Trophoblast cell (in vitro differentiated cells and primary cell): ENCODE data around the gene AGXT.
A peak's percentile ranks its signal among the peaks of the same experiment; 100 is the strongest.

Source experiments
- DNase-seq, 2 donors: peaks; one replicate each; pipeline ENCODE4 v3.0.0-alpha.2; 2016
- H2AFZ ChIP-seq: 2 replicates; pipeline ENCODE4 v1.6.1; 2013; ENCODE audit warnings: low read length, moderate library complexity, mild to moderate bottlenecking; ENCODE audit not compliant: insufficient read depth, poor library complexity
- H2AK5ac ChIP-seq: 2 replicates; pipeline ENCODE4 v1.6.1; 2013; ENCODE audit warnings: mild to moderate bottlenecking, low read length
- H2BK120ac ChIP-seq: 2 replicates; pipeline ENCODE4 v1.6.1; 2013; ENCODE audit warnings: low read length, mild to moderate bottlenecking, moderate library complexity; ENCODE audit not compliant: insufficient read depth, poor library complexity
- H2BK12ac ChIP-seq: 2 replicates; pipeline ENCODE4 v1.6.1; 2013; ENCODE audit warnings: mild to moderate bottlenecking, low read length, moderate library complexity
- H2BK5ac ChIP-seq: 2 replicates; pipeline ENCODE4 v1.6.1; 2013; ENCODE audit warnings: low read length, low read depth, moderate library complexity, mild to moderate bottlenecking; ENCODE audit not compliant: poor library complexity
- H3K14ac ChIP-seq: 2 replicates; pipeline ENCODE4 v1.6.1; 2013; ENCODE audit warnings: mild to moderate bottlenecking, low read length
- H3K18ac ChIP-seq: 2 replicates; pipeline ENCODE4 v1.6.1; 2013; ENCODE audit warnings: mild to moderate bottlenecking, low read length
- H3K23ac ChIP-seq: 2 replicates; pipeline ENCODE4 v1.6.1; 2013; ENCODE audit warnings: low read length
- H3K27ac ChIP-seq: 2 replicates; pipeline ENCODE4 v1.5.1; 2013; ENCODE audit warnings: low read depth, mild to moderate bottlenecking, inconsistent platforms, low read length, moderate library complexity
- H3K27me3 ChIP-seq: 2 replicates; pipeline ENCODE4 v1.6.1; 2013; ENCODE audit warnings: inconsistent platforms, mild to moderate bottlenecking, low read length, moderate library complexity; ENCODE audit not compliant: insufficient read depth
- H3K36me3 ChIP-seq, 2 experiments: 1 replicate in 1 of 2; 2 replicates in 1 of 2; pipeline ENCODE4 v1.6.1; 2013; ENCODE audit warnings: low read length in 2 of 2, mild to moderate bottlenecking in 2 of 2, moderate library complexity in 1 of 2; ENCODE audit not compliant: insufficient read depth in 2 of 2, control insufficient read depth in 1 of 2
- H3K4ac ChIP-seq: 2 replicates; pipeline ENCODE4 v1.6.1; 2013; ENCODE audit warnings: low read depth, mild to moderate bottlenecking, low read length, moderate library complexity
- H3K4me1 ChIP-seq, 2 experiments: 1 replicate in 1 of 2; 2 replicates in 1 of 2; pipeline ENCODE4 v1.6.1; 2013; ENCODE audit warnings: low read length in 2 of 2, mild to moderate bottlenecking in 2 of 2, moderate library complexity in 1 of 2; ENCODE audit not compliant: insufficient read depth in 2 of 2, control insufficient read depth in 1 of 2
- H3K4me2 ChIP-seq: 2 replicates; pipeline ENCODE4 v1.6.1; 2013; ENCODE audit warnings: inconsistent platforms, mild to moderate bottlenecking, low read length, moderate library complexity
- H3K4me3 ChIP-seq: 2 replicates; pipeline ENCODE4 v1.5.1; 2013; ENCODE audit warnings: mild to moderate bottlenecking, low read depth, low read length, inconsistent platforms
- H3K79me1 ChIP-seq: one replicate; pipeline ENCODE4 v1.6.1; 2013; ENCODE audit warnings: low read length
- H3K79me2 ChIP-seq: 2 replicates; pipeline ENCODE4 v1.6.1; 2013; ENCODE audit warnings: low read length, mild to moderate bottlenecking; ENCODE audit not compliant: control insufficient read depth, insufficient read depth, poor library complexity
- H3K9ac ChIP-seq: 2 replicates; pipeline ENCODE4 v1.6.1; 2013; ENCODE audit warnings: mild to moderate bottlenecking, low read length
- H3K9me3 ChIP-seq: 2 replicates; pipeline ENCODE4 v1.6.1; 2013; ENCODE audit warnings: low read depth, mild to moderate bottlenecking, control low read depth, inconsistent platforms, low read length; ENCODE audit not compliant: insufficient read depth
- H4K12ac ChIP-seq: 2 replicates; pipeline ENCODE4 v1.6.1; 2013; ENCODE audit warnings: low read depth, mild to moderate bottlenecking, low read length, moderate library complexity
- H4K8ac ChIP-seq: 2 replicates; pipeline ENCODE4 v1.6.1; 2013; ENCODE audit warnings: low read depth, mild to moderate bottlenecking, low read length, moderate library complexity
- H4K91ac ChIP-seq: one replicate; pipeline ENCODE4 v1.6.1; 2013; ENCODE audit warnings: low read depth, mild to moderate bottlenecking, low read length, moderate library complexity
- WGBS: extraction: QIAGEN DNeasy Blood & Tissue Kit; methylation state at CpG from one replicate; pipeline ENCODE4 v1.1.7; 2013; ENCODE audit warnings: missing lambda C conversion rate; ENCODE audit not compliant: insufficient read length, insufficient coverage; ENCODE audit errors: extremely low coverage; 5-methylcytosine and 5-hydroxymethylcytosine counted together

Gene AGXT

DNA sequence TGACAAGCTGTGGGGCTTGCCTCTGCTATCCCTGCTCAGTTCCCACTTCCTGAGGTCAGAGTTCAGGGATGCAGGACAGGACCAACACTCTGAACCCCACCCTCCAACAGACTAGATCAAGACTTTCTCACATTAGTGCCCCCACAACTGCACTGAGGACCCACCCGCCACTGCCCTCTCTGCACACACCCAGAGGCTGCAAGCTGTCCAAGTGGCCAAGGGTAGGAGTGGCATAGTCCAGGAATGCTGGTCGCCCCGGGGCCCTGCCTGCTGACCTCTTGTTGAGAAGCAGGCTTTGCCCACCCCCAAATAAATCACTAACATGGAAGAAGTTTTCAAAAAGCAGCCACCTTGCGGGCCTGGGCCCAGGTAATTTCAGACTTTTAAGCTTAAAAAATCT is 43.1 kb upstream of the AGXT start:
- no peak for DNase-seq
- Histone ChIP-seq H3K4me1 (no peaks in the 10 kb centered on the region), H4K91ac (no peak overlapping the region), H3K27ac (no peak overlapping the region), H3K18ac (no peak overlapping the region), H2AFZ (no peak overlapping the region), H3K23ac (no peak overlapping the region), H2BK5ac (no peak overlapping the region), H3K9ac (no peak overlapping the region), H3K14ac (no peak overlapping the region), H3K4ac (no peak overlapping the region), H4K12ac (no peak overlapping the region), H2BK12ac (no peak overlapping the region), H4K8ac (no peak overlapping the region), H2BK120ac (no peak overlapping the region), H3K4me3 (peak overlapping the region; percentile 25), H2AK5ac (no peak overlapping the region), H3K9me3 (peaks cover 8% of the 10 kb centered on the region), H3K79me2 (no peaks in the 10 kb centered on the region), H3K79me1 (no peaks in the 10 kb centered on the region), H3K4me2 (no peak overlapping the region), H3K27me3 (peaks cover 23% of the 10 kb centered on the region), H3K36me3 (no peaks in the 10 kb centered on the region)
- no CpG with 5 or more reads among the region's 4 CpGs for WGBS

DNA sequence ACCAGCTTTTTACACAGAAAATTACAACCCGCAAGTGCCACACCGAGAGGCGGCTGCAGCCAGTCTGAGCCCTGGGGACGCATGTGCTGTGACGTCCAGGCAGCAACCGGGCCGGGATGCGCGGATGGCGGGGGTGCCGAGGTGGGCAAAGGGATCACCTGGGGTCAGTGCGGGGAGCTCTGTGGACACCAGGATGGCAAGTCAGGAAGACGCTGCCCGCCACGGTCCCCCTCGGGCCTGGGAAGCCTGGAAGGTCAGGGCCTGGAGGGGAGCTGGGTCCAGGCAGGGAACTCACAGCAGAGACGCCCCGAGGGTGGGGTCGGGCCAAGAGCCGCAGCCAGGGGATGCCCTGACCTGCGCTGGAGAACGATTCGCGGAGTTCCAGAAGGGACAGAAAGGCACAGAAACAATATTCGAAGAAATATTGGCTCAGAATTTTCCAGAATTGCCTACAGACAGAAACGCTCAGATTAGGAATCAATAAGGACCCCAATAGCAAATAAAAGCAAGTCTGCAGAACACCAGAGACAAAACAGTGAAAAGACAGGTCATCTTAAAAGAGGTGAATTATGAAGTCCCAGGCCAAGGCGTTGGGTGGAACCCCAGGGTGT is 36.9 kb upstream of the AGXT start:
- no peak overlapping the region for H2BK5ac ChIP-seq
- no peaks in the 10 kb centered on the region for H3K79me2 ChIP-seq
- H3K4ac ChIP-seq: no peak overlapping the region
- peaks cover 18% of the 10 kb centered on the region for H3K27me3 ChIP-seq
- H3K23ac ChIP-seq: no peak overlapping the region
- no peaks in the 10 kb centered on the region for H3K79me1 ChIP-seq
- peak overlapping the region; percentile 52 for H2AFZ ChIP-seq
- WGBS: no CpG with 5 or more reads among the region's 27 CpGs
- H4K91ac ChIP-seq: no peak overlapping the region
- no peaks in the 10 kb centered on the region for H3K36me3 ChIP-seq
- no peak overlapping the region for H3K4me2 ChIP-seq
- H3K4me1 ChIP-seq: peaks cover 1 to 3% of the 10 kb centered on the region in 2 experiments
- H4K8ac ChIP-seq: no peak overlapping the region
- H4K12ac ChIP-seq: no peak overlapping the region
- no peak for DNase-seq
- H3K9ac ChIP-seq: no peak overlapping the region
- H3K4me3 ChIP-seq: no peak overlapping the region
- peaks cover 4% of the 10 kb centered on the region for H3K9me3 ChIP-seq
- H2BK12ac ChIP-seq: no peak overlapping the region
- no peak overlapping the region for H2AK5ac ChIP-seq
- H3K27ac ChIP-seq: no peak overlapping the region
- H2BK120ac ChIP-seq: no peak overlapping the region
- no peak overlapping the region for H3K14ac ChIP-seq
- no peak overlapping the region for H3K18ac ChIP-seq

DNA sequence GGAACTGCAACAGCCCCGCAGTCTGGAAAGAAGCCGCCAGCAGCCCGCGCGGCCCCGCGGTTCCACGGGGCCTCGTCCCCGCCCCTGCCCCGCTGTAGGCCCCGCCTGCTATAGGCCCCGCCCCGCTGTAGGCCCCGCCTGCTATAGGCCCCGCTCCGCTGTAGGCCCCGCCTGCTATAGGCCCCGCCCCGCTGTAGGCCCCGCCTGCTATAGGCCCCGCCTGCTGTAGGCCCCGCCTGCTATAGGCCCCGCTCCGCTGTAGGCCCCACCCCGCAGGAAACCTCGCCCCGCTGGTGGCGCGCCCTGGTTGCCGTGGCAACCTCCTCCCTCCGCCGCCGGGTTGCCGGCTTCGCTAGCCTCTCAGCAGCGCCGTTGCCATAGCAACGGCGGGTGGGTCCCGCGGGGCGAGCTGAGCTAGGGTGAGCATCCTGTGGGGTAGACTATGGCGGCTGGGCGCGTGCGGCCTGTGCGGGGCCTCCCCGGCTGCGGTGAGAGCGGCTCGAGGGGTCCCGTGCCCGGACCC is 36.4 kb upstream of the AGXT start:
- Histone ChIP-seq H3K36me3 (no peaks in the 10 kb centered on the region), H4K8ac (no peak overlapping the region), H3K79me2 (no peaks in the 10 kb centered on the region), H3K27ac (no peak overlapping the region), H3K9ac (no peak overlapping the region), H3K23ac (no peak overlapping the region), H3K18ac (no peak overlapping the region), H2BK120ac (no peak overlapping the region), H3K4ac (no peak overlapping the region), H3K27me3 (peaks cover 15% of the 10 kb centered on the region), H3K9me3 (peaks cover 4% of the 10 kb centered on the region), H2AK5ac (no peak overlapping the region), H2BK5ac (no peak overlapping the region), H4K12ac (no peak overlapping the region), H3K4me2 (no peak overlapping the region), H2BK12ac (no peak overlapping the region), H3K4me1 (peaks cover 1 to 3% of the 10 kb centered on the region in 2 experiments), H3K4me3 (no peak overlapping the region), H2AFZ (no peak overlapping the region), H3K79me1 (no peaks in the 10 kb centered on the region), H3K14ac (no peak overlapping the region), H4K91ac (no peak overlapping the region)
- DNase-seq: peak; percentile 55 to 59
- WGBS: no CpG with 5 or more reads among the region's 54 CpGs

DNA sequence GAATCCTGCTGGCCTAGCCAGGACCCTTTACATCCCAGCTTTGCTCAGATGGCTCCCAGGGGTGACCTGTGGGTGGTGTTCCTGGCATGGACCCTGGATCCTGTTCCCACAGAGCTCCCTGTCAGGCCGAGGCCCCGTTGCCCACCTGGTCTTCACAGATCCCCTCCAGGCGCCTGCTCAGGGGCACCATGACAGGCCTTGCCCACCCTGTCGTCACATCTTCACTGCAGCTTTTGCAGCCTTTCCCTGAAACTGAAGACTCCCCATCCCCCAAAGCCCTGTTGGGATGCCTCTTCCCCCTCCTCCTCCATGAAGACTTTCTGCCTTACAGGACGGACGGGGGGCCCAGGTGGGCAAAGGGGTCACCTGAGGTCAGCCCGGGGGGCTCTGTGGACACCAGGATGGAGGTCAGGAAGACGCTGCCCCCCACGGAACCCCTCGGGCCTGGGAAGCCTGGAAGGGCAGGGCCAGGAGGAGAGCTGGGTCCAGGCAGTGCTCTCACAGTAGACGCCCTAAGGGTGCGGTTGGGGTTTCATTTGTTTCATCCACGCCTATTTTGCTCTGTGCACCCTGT is 35.6 kb upstream of the AGXT start:
- no peak overlapping the region for H3K18ac ChIP-seq
- H2BK12ac ChIP-seq: no peak overlapping the region
- no peak for DNase-seq
- H2AK5ac ChIP-seq: no peak overlapping the region
- H2BK5ac ChIP-seq: no peak overlapping the region
- no peak overlapping the region for H3K4ac ChIP-seq
- H3K9ac ChIP-seq: no peak overlapping the region
- no peak overlapping the region for H2AFZ ChIP-seq
- H4K12ac ChIP-seq: no peak overlapping the region
- no peak overlapping the region for H4K8ac ChIP-seq
- no peak overlapping the region for H3K4me2 ChIP-seq
- peaks cover 4% of the 10 kb centered on the region for H3K9me3 ChIP-seq
- no peaks in the 10 kb centered on the region for H3K36me3 ChIP-seq
- no peaks in the 10 kb centered on the region for H3K79me1 ChIP-seq
- no peak overlapping the region for H4K91ac ChIP-seq
- no peaks in the 10 kb centered on the region for H3K79me2 ChIP-seq
- WGBS: no CpG with 5 or more reads among the region's 13 CpGs
- H3K4me1 ChIP-seq: peaks cover 1 to 3% of the 10 kb centered on the region in 2 experiments
- no peak overlapping the region for H2BK120ac ChIP-seq
- no peak overlapping the region for H3K27ac ChIP-seq
- H3K14ac ChIP-seq: no peak overlapping the region
- H3K4me3 ChIP-seq: no peak overlapping the region
- peaks cover 13% of the 10 kb centered on the region for H3K27me3 ChIP-seq
- H3K23ac ChIP-seq: no peak overlapping the region
